ENCODE data around the gene TRIM38. TPM values are rescaled to one million over a fixed set of nuclear protein-coding genes. Genes with fewer than 3 reads are reported as not detected.

The TRIM38 gene, protein sequence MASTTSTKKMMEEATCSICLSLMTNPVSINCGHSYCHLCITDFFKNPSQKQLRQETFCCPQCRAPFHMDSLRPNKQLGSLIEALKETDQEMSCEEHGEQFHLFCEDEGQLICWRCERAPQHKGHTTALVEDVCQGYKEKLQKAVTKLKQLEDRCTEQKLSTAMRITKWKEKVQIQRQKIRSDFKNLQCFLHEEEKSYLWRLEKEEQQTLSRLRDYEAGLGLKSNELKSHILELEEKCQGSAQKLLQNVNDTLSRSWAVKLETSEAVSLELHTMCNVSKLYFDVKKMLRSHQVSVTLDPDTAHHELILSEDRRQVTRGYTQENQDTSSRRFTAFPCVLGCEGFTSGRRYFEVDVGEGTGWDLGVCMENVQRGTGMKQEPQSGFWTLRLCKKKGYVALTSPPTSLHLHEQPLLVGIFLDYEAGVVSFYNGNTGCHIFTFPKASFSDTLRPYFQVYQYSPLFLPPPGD
- total RNA-seq (10 to 100 TPM in 1 of 4 donors, 1 to 10 TPM in 3; 7.5 to 13.3 (median 8.2) TPM), polyA plus RNA-seq (10 to 100 TPM in 1 of 3 donors, 1 to 10 TPM in 2; 4.2 to 10.2 (median 5.1) TPM)

GRCh38 chr6:25962149-25963127 is at the start of gene TRIM38:
Gene TRIM38, plus strand, starts transcription at chr6:25962802. Its CDS starts 3,721 bp downstream, at chr6:25966523.
- peak; percentile 91 for DNase-seq
- 2 to 3% methylated on average over 11 of the region's 11 CpGs for WGBS, 2 donors
- intact Hi-C loops (cut with DNase I): loop anchor here (2.0 to 5.0 kb wide), 2 partner anchors 30 to 1240 kb away; no protein-coding TSS in a partner anchor

DNA sequence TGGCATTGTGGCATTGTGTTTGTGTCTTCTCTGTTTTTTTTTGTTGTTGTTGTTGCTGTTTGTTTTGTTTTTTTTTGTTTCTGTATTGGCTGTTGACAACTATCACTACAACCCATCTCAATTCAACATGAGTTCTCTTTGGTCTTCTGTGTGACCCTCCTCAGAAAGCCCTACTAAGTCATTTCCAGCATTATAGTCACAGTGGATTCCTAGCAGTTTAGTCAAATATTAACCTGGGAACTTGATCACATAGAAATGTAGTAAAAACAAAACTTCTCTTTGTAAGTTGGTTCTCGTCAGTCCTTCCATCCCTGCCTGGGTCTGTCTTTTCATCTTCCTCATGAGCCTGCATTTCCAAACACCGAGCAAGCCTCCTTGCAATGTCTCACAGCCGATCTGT is 48.9 kb upstream of the TRIM38 start:
- no peaks in the 10 kb centered on the region for H3K4me1 ChIP-seq
- no peaks in the 10 kb centered on the region for H3K9me3 ChIP-seq
- H3K4me3 ChIP-seq: no peak overlapping the region
- no peak overlapping the region for H3K27ac ChIP-seq
- TF ChIP-seq POLR2AphosphoS5 (IDR thresholded peaks at IDR 0.05): no peak
- no peak for TF ChIP-seq POLR2A (IDR thresholded peaks at IDR 0.05)
- no peak for TF ChIP-seq EP300 (IDR thresholded peaks at IDR 0.05)
- TF ChIP-seq CTCF (IDR thresholded peaks at IDR 0.05): no peak
- 68 to 74% methylated on average over 3 of the region's 3 CpGs for whole genome bisulfite sequencing, 2 donors
- intact Hi-C loops (cut with DNase I): no loop called here
- DNase-seq: no peak
- H3K36me3 ChIP-seq: no peaks in the 10 kb centered on the region
- no peaks in the 10 kb centered on the region for H3K27me3 ChIP-seq

More at GRCh38 chr6:25962149-25963127, at the start of gene TRIM38:
- Histone ChIP-seq H3K27ac (peak within 1 kb of the TSS; percentile 86 to 91 (median 86)), H3K36me3 (peaks cover 0 to 24% (median 10%) of the 10 kb centered on the region in 4 donors), H3K27me3 (no peaks in the 10 kb centered on the region), H3K4me3 (peak within 1 kb of the TSS; percentile 56 to 62 (median 61)), H3K4me1 (peaks cover 0 to 53% (median 42%) of the 10 kb centered on the region in 4 donors), H3K9me3 (no peaks in the 10 kb centered on the region)
- TF ChIP-seq POLR2A (IDR thresholded peaks at IDR 0.05): peak; percentile 92 to 94
- no peak for TF ChIP-seq CTCF (IDR thresholded peaks at IDR 0.05)
- TF ChIP-seq POLR2AphosphoS5 (IDR thresholded peaks at IDR 0.05): peak; percentile 95 to 98 (median 96)
- no peak for TF ChIP-seq EP300 (IDR thresholded peaks at IDR 0.05)

- no peaks in the 10 kb centered on the region for H3K36me3 ChIP-seq
- no peak for TF ChIP-seq CTCF (IDR thresholded peaks at IDR 0.05)
- TF ChIP-seq POLR2AphosphoS5 (IDR thresholded peaks at IDR 0.05): no peak
- no peak for TF ChIP-seq EP300 (IDR thresholded peaks at IDR 0.05)
- no peak for TF ChIP-seq POLR2A (IDR thresholded peaks at IDR 0.05)
- H3K4me1 ChIP-seq: no peaks in the 10 kb centered on the region
- H3K27ac ChIP-seq: no peak overlapping the region
- intact Hi-C loops (cut with DNase I): no loop called here
- no peak overlapping the region for H3K4me3 ChIP-seq
- WGBS, 2 donors: 81 to 89% methylated on average over 3 of the region's 3 CpGs
- no peaks in the 10 kb centered on the region for H3K9me3 ChIP-seq
- no peak for DNase-seq
- H3K27me3 ChIP-seq: no peaks in the 10 kb centered on the region
Measured at GRCh38 chr6:25916330-25916729, 46.3 kb upstream of the TRIM38 start.

- no peaks in the 10 kb centered on the region for H3K9me3 ChIP-seq
- intact Hi-C loops (cut with DNase I): no loop called here
- H3K4me3 ChIP-seq: no peak overlapping the region
- TF ChIP-seq POLR2A (IDR thresholded peaks at IDR 0.05) (no peak), POLR2AphosphoS5 (IDR thresholded peaks at IDR 0.05) (no peak), EP300 (IDR thresholded peaks at IDR 0.05) (no peak), CTCF (IDR thresholded peaks at IDR 0.05) (no peak)
- no peaks in the 10 kb centered on the region for H3K36me3 ChIP-seq
- DNase-seq: no peak
- no peaks in the 10 kb centered on the region for H3K4me1 ChIP-seq
- no peaks in the 10 kb centered on the region for H3K27me3 ChIP-seq
- 93 to 96% methylated on average over 7 of the region's 7 CpGs for WGBS, 2 donors
- H3K27ac ChIP-seq: no peak overlapping the region
Measured at GRCh38 chr6:25916789-25917490, 45.7 kb upstream of the TRIM38 start.

Data from sigmoid colon (tissue), 7 donors.